HG03045 (cell line): ENCODE measurements around the gene DNAI1.
"Not testable (repeated sequence)": the region's sequence is repeated elsewhere in the genome, so short reads cannot be mapped to it uniquely, and the experiment has no call there.

Experiments
- ATAC-seq: cut with Tn5 transposase; IDR thresholded peaks from one replicate; pipeline ENCODE4 v1.9.1; 2021; ENCODE audit warnings: mild to moderate bottlenecking, moderate library complexity; ENCODE audit not compliant: unreplicated experiment

DNAI1 gene

DNA sequence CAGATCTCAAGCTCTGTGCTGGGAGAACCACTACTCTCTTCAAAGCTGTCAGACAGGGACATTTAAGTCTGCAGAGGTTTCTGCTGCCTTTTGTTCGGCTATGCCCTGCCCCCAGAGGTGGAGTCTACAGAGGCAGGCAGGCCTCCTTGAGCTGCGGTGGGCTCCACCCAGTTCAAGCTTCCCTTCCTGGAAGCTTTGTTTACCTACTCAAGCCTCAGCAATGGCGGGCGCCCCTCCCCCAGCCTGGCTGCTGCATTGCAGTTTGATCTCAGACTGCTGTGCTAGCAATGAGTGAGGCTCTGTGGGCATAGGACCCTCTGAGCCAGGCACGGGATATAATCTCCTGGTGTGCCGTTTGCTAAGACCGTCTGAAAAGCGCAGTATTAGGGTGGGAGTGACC lies 73.4 kb downstream of the DNAI1 start:
- ATAC-seq, result not testable (repeated sequence)

GRCh38 chr9:34536685-34537084 lies 78.1 kb downstream of the DNAI1 start:
- ATAC-seq, result no peak

DNA sequence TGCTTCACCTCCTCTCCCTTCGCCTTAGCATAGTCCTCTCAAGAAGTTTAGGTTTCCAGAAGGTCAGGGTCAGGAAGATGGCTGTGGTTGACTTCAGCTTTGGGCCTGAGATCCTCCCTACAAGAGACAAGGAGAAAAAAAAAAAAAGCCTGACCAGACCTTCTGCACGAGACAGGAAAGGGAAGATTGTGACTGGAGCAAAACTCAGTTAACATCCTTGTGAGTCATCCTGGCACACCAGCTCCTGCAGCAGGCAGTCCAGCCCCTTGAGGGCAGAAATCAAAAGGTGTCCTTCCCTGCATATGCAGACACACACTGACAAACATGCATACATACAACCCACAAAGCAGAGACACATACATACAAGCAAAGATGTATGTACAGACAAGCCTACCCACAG lies 82.2 kb downstream of the DNAI1 start:
- no peak for ATAC-seq

GRCh38 chr9:34541540-34541939 lies 82.9 kb downstream of the DNAI1 start:
- ATAC-seq, result no peak

DNA sequence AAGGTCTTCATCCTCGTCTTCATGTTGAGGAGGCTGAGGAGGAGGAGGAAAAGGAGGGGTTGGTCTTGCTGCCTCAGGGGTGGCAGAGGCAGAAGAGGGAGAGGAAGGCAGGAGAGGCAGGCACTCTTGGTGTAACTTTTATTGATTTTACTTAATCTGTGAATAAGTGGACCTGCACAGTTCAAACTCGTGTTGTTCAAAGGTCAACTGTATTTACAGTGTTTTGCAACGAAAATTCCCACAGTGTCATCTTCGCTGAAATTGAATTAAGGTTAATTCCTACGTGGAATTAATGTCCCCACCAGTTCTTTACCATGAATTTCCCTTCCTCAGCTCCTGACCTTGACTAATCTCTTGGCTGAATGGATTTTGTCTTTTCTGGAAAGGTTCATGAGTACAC lies 85.4 kb downstream of the DNAI1 start:
- no peak for ATAC-seq

DNA sequence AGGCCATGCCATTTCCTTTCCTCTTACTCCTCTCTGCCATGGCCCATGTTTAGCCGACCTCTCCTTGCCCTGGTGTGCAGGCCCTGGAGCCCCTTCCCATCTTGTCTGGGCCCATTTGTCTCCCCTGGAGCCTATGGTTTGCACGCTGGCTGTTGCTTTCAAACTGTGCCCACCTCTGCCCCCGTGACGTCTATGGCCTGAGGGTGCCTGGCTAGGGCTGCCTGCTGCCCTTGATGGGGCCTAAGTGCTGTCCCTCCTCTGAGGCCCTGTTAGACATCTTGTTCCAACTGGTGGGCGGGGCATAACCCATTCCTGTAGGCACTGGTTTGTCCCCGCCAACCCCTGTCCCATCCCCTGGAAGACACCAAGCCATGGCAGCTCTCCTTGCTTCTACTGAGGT lies 86.9 kb downstream of the DNAI1 start:
- no peak for ATAC-seq

GRCh38 chr9:34546102-34546833 lies 87.7 kb downstream of the DNAI1 start:
- no peak for ATAC-seq

DNA sequence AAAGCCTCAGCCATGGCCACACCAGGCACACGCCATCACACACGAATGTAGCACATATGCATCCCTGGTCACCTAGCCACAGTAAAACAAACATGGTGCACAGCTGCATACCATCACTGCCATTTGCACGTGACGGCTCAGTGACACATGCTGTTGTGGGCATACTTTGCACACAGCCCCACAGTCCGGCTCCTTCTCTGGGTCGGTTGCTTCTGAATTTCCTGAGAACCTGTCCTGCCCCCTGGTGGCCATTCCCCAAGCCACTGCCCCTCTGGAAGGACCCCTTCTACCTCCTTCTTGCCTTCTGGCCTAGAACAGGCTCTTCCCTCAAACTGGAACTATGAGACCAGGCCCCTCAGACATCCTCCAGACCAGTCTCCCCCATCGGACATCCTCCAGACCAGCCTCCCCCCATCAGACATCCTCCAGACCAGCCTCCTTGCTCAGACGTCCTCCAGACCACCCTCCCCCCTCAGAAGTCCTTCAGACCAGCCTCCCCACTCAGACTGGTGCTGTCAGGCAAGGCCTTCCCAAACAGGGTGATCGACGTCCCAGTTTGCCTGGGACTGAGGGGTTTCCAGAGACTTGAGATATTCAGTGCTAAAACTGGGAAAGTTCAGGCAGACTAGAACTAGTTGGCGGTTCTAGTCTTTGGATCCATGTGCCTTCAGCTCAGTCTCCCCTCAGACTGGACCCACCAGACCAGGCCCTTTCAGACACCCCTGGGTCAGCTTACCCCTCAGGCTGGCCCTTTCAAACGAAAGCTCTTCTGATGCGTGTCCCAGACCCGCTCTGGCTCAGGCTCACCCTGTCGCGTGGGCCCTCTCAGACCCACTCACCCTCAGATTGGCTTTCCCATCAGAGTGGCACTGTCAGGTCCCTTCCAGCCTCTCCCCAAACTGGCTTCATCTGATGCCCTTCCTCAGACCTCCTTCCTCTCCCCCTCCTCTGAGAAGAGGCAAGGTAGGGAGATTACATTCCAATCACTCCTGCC lies 88.5 kb downstream of the DNAI1 start:
- ATAC-seq, result no peak

- ATAC-seq, result no peak
Observed at GRCh38 chr9:34547960-34548611, 89.5 kb downstream of the DNAI1 start.

DNA sequence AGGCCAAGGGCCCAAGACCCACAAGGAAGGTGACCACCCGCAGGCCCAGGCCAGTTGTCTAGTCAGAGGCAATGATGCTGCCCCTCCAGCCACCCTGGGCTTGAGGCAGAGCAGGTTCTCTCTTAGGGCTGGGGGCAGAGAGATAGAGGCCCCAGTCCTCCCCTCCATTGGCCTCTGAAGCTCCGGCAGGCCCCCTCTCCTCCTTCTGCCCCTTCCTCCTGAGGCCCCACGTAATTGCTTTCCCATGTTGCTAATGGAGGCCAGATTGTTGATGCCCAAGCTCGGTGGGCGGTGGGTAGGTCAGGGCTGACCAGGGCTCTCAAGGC lies 90.8 kb downstream of the DNAI1 start:
- ATAC-seq, result no peak

DNA sequence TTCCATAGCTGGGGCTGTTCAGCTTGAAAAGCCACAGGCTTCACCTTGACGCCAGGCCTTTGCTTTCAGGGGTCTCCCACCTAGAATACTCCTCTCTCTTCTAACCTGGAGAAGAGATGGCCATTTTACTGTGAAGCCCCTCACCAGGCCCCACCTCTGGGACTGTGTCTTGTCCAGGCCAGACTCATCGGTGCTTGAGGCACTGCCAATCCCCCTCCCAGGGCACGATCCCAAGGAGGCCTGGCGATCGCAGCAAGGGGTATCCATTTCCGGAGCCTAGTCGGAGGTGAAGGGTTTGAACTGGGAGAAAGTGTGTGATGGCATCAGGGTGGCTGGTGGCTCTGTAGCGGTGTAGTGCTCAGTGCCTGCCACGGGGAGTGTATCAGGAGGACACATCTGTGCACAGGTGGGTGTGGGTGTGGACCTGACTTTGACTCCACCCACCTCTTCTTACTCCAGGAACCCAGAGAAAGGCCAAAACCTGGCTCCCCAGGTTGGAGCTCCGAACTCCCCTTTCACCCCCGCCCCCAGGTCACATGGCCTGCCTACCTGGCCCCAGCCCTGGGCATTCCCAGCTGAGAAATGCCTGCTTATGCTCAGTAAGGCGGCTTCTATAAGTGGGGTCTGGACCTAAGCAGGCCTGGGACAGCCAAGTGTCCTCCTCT lies 91.5 kb downstream of the DNAI1 start:
- ATAC-seq, result no peak

- no peak for ATAC-seq
Observed at GRCh38 chr9:34550681-34551270, 92.2 kb downstream of the DNAI1 start.

- no peak for ATAC-seq
Observed at GRCh38 chr9:34551751-34552605, 93.4 kb downstream of the DNAI1 start.

DNA sequence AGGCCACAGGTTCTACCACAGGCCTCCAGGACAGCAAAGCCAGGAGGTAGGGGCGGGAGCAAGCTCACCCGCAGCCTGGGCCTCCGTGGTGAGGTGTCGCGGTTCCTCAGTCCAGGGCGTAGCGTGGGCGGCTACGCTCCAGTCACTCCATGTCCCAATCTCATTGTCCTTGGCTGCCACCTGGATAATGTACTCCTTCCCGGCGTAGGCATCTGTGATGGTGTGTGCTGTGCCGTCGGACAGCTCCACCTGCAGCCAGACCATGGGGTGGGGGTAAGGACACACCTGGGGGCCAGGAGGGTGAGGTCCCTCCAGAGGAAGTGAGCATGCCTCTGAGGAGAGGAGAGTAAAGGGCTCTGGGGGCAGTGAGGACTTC lies 94.0 kb downstream of the DNAI1 start:
- no peak for ATAC-seq

DNA sequence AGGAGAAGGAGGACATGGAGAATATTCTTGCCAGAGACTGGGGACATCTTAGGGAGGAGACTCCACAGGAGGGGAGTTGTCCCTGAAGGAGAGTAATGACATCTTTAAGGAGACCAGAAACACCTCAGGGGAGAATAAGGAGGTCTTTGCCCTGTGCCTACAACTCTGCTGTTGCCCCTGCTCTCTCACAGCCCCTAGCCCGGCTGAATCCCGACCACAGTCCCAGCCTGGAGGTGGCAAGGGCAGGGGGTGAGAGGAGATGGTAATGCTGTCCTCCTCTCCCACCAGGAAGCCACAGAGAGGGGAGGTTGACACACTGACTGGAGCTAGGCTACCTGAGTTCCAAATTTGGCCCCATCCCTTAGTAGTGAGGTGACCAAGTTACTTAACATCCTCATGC lies 94.4 kb downstream of the DNAI1 start:
- ATAC-seq, result no peak

- no peak for ATAC-seq
Observed at GRCh38 chr9:34553511-34554021, 95.0 kb downstream of the DNAI1 start.

DNA sequence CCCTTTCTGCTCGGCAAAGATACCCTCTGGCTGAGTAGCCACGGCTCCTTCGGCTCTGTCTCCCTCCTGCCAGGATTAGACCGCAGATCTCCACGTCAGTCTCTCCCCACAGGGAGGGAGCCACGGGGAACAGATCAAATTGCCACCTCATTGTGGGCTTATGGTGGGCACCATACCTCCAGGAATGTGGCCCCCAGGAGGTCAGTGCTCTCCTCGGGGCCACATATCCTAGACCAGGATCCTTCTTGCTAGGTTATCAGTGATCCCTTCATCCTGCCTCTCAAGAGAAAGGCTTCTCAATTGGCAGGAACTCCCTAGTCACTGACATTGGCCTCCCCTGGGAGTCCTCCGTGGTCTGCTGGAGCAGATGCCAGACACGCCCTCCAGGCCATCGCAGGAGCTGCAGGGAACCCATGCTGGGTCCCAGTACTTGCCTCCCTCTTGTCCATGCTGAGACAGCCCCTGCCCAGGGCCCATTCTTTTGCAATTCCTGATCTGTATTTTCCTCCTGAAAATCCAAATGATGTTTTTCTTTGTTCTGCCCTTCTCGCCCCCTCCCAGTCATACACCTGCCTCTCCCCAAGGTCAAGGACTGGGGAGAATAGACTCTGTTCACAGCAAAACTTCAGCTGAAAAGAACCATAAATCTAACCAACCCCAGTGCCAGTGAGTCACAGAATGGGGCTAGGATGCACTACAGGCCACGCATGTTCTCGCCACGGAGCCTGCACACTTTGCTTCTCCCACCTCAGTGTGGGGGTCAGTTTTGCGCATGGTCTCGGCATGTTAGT lies 95.8 kb downstream of the DNAI1 start:
- no peak for ATAC-seq

DNA sequence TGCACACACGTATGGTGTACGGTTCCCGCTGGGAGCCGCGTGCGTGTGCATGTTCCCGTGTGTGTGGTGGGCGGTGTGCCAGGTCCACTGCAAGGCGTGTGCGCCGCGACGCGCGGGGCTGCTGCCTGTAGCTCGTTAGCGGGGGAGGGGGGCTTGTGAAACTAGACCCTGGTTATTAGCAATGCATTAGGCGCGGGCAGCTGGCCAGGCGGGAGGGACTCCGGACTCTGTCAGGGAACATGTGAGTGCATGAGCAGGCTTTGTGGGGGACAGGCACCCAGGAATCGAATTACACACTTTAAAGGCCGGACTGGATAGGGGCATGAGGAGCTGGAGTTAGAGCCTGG lies 96.4 kb downstream of the DNAI1 start:
- no peak for ATAC-seq

GRCh38 chr9:34555500-34555899 lies 96.9 kb downstream of the DNAI1 start:
- no peak for ATAC-seq
